Naive thymus-derived CD4-positive, alpha-beta T cell (primary cell): ENCODE data around the gene GNA12. TPM values are rescaled to one million over a fixed set of nuclear protein-coding genes. Genes with fewer than 3 reads are reported as not detected.

ENCODE experiments used
- ATAC-seq: fragments of 150-1000 bp; cut with Tn5 transposase; 2 replicates; pipeline ENCODE4 v1.10.0; 2021; ENCODE audit warnings: mild to moderate bottlenecking, moderate library complexity
- CTCF ChIA-PET: fragments of 350-600 bp; sonication (Branson Sonifier 250); formaldehyde crosslinking; loops from one replicate; lab custom pipeline; 2021; ENCODE audit warnings: antibody characterized with exemption; lab: Charles Lee
- POLR2A ChIA-PET: fragments of 350-600 bp; sonication (Branson Sonifier 250); formaldehyde crosslinking; loops from one replicate; lab custom pipeline; 2021; ENCODE audit warnings: antibody characterized with exemption, inconsistent platforms; lab: Charles Lee
- DNase-seq, 9 donors: peaks; one replicate each; pipeline versions ENCODE4 v3.0.0 to v3.0.0-alpha.2; 2020 to 2022; ENCODE audit warnings: mixed read lengths in 1 of 9
- H3K27ac ChIP-seq: one replicate; pipeline ENCODE4 v1.7.0; 2013; ENCODE audit warnings: mild to moderate bottlenecking, low read depth, low read length, moderate library complexity
- H3K27me3 ChIP-seq, 2 donors: one replicate each; pipeline ENCODE4 v1.7.0; 2013; ENCODE audit warnings: low read length in 2 of 2, mild to moderate bottlenecking in 2 of 2, moderate library complexity in 2 of 2; ENCODE audit not compliant: control insufficient read depth in 2 of 2, insufficient read depth in 2 of 2
- H3K36me3 ChIP-seq, 3 experiments: 1 replicate in 2 of 3; 2 replicates in 1 of 3; pipeline ENCODE4 v1.7.0; 2013; ENCODE audit warnings: low read length in 3 of 3, mild to moderate bottlenecking in 3 of 3, moderate library complexity in 1 of 3; ENCODE audit not compliant: insufficient read depth in 3 of 3, control insufficient read depth in 2 of 3
- H3K4me1 ChIP-seq, 2 donors: one replicate each; pipeline ENCODE4 v1.7.0; 2013; ENCODE audit warnings: low read length in 2 of 2, mild to moderate bottlenecking in 2 of 2, moderate library complexity in 1 of 2; ENCODE audit not compliant: control insufficient read depth in 2 of 2, insufficient read depth in 2 of 2
- H3K4me3 ChIP-seq: 2 replicates; pipeline ENCODE4 v1.7.0; 2013; ENCODE audit warnings: mild to moderate bottlenecking, low read length
- H3K9me3 ChIP-seq, 3 experiments: 1 replicate in 2 of 3; 2 replicates in 1 of 3; pipeline ENCODE4 v1.7.0; 2013; ENCODE audit warnings: low read length in 3 of 3; ENCODE audit not compliant: control insufficient read depth in 2 of 3
- H3K27ac Mint-ChIP-seq, 9 donors: one replicate each; pipeline ENCODE4 v1.8.0; 2020 to 2022; ENCODE audit warnings: mixed read lengths in 9 of 9, mild to moderate bottlenecking in 8 of 9, moderate library complexity in 5 of 9, inconsistent platforms in 2 of 9
- H3K27me3 Mint-ChIP-seq, 5 donors: one replicate each; pipeline ENCODE4 v1.8.0; 2021 to 2022; ENCODE audit warnings: mixed read lengths in 5 of 5, mild to moderate bottlenecking in 1 of 5
- H3K36me3 Mint-ChIP-seq, 5 donors: one replicate each; pipeline ENCODE4 v1.8.0; 2020 to 2022; ENCODE audit warnings: mixed read lengths in 5 of 5, mild to moderate bottlenecking in 3 of 5, inconsistent platforms in 1 of 5
- H3K4me1 Mint-ChIP-seq, 7 donors: one replicate each; pipeline ENCODE4 v1.8.0; 2020 to 2022; ENCODE audit warnings: mixed read lengths in 7 of 7, mild to moderate bottlenecking in 3 of 7, inconsistent platforms in 1 of 7
- H3K4me3 Mint-ChIP-seq, 10 donors: one replicate each; pipeline ENCODE4 v1.8.0; 2020 to 2022; ENCODE audit warnings: mild to moderate bottlenecking in 10 of 10, mixed read lengths in 10 of 10, moderate library complexity in 6 of 10, inconsistent platforms in 2 of 10
- H3K9me3 Mint-ChIP-seq, 11 donors: one replicate each; pipeline ENCODE4 v1.8.0; 2020 to 2022; ENCODE audit warnings: mixed read lengths in 11 of 11, mild to moderate bottlenecking in 4 of 11, inconsistent platforms in 1 of 11, moderate library complexity in 1 of 11
- intact Hi-C, 2 donors: fragments of 100-400 bp; cut with micrococcal nuclease; formaldehyde crosslinking; loops; one replicate each; pipeline ENCODE4 v1.15.1; 2023
- polyA plus RNA-seq, 2 donors: library from polyadenylated mRNA; unstranded; fragments of 300-500 nt; fragmentation: Illumina TruSeq; gene quantifications; one replicate each; pipeline ENCODE4 v1.2.3, GENCODE V29; 2021
- total RNA-seq, 6 experiments: library from RNA in 5 of 6; stranded (reverse) in 5 of 6; gene quantifications; 1 replicate in 5 of 6; 2 replicates in 1 of 6; pipeline ENCODE4 v1.2.3 and lab custom pipeline; 2021 to 2026

Gene GNA12
- total and polyA plus RNA-seq, 7 experiments from 2014 or later = 4.2 to 25.7 (median 18.5) TPM

GRCh38 chr7:2862831-2863361 is 18.8 kb upstream of the GNA12 start:
- CTCF ChIA-PET = interaction anchor here (0.7 kb wide), 2 partner anchors 23 to 183 kb away, joined by 4 to 6 read pairs; no protein-coding TSS in a partner anchor
- no peak overlapping the region for H3K4me3 ChIP-seq
- no peaks in the 10 kb centered on the region for H3K36me3 ChIP-seq

GRCh38 chr7:2861509-2861908 is 17.4 kb upstream of the GNA12 start:
- Histone ChIP-seq H3K9me3 (no peaks in the 10 kb centered on the region), H3K27ac (no peak overlapping the region), H3K4me3 (no peak overlapping the region), H3K4me1 (peaks cover 7 to 19% of the 10 kb centered on the region in 2 donors), H3K27me3 (no peaks in the 10 kb centered on the region), H3K36me3 (no peaks in the 10 kb centered on the region)
- Mint-ChIP-seq H3K36me3 (peaks cover 0 to 8% (median 2%) of the 10 kb centered on the region in 5 donors), H3K9me3 (no peaks in the 10 kb centered on the region), H3K27me3 (no peaks in the 10 kb centered on the region), H3K4me1 (peaks cover 12 to 31% (median 19%) of the 10 kb centered on the region in 7 donors), H3K27ac (peak overlapping the region in 1 of 9 donors; percentile 40), H3K4me3 (no peak overlapping the region)
- DNase-seq (no peak), ATAC-seq (no peak)
- intact Hi-C loops = loop anchor here (10.0 kb wide), 3 partner anchors 203 to 1823 kb away; partner anchors contain the start of gene FOXK1 (in 1 of the 2)
- CTCF ChIA-PET = interaction anchor here (0.7 kb wide), 1 partner anchor 1141 kb away, joined by 3 read pairs; no protein-coding TSS in a partner anchor
- POLR2A ChIA-PET = interaction anchor here (0.9 kb wide), 1 partner anchor 130 kb away, joined by 3 read pairs; no protein-coding TSS in a partner anchor

More at GRCh38 chr7:2862831-2863361, 18.8 kb upstream of the GNA12 start:
- no peak for DNase-seq
- H3K27me3 Mint-ChIP-seq = no peaks in the 10 kb centered on the region
- POLR2A ChIA-PET = no interaction called here
- H3K4me3 Mint-ChIP-seq = peak overlapping the region in 8 of 10 donors; percentile 14 to 73 (median 58)
- Histone ChIP-seq H3K4me1 (peaks cover 7 to 19% of the 10 kb centered on the region in 2 donors), H3K27me3 (no peaks in the 10 kb centered on the region), H3K27ac (peak overlapping the region; percentile 44), H3K9me3 (no peaks in the 10 kb centered on the region)
- peaks cover 12 to 29% (median 19%) of the 10 kb centered on the region in 7 donors for H3K4me1 Mint-ChIP-seq
- peak overlapping the region in 6 of 9 donors; percentile 57 to 96 (median 86) for H3K27ac Mint-ChIP-seq
- intact Hi-C loops = loop anchor here (1.0 to 10.0 kb wide), 4 partner anchors 19 to 1822 kb away; partner anchors contain the start of genes FOXK1 (in 1 of the 2) and GNA12 (in 1 of the 2)
- no peak for ATAC-seq
- H3K9me3 Mint-ChIP-seq = no peaks in the 10 kb centered on the region
- H3K36me3 Mint-ChIP-seq = peaks cover 0 to 6% (median 2%) of the 10 kb centered on the region in 5 donors

GRCh38 chr7:2860627-2861133 is 16.6 kb upstream of the GNA12 start:
- Histone ChIP-seq H3K27ac (no peak overlapping the region), H3K36me3 (no peaks in the 10 kb centered on the region), H3K4me3 (no peak overlapping the region), H3K27me3 (no peaks in the 10 kb centered on the region), H3K9me3 (no peaks in the 10 kb centered on the region), H3K4me1 (peaks cover 7 to 19% of the 10 kb centered on the region in 2 donors)
- CTCF ChIA-PET = no interaction called here
- Mint-ChIP-seq H3K27me3 (no peaks in the 10 kb centered on the region), H3K9me3 (no peaks in the 10 kb centered on the region), H3K27ac (no peak overlapping the region), H3K4me3 (no peak overlapping the region), H3K4me1 (peaks cover 12 to 34% (median 19%) of the 10 kb centered on the region in 7 donors), H3K36me3 (peaks cover 0 to 12% (median 6%) of the 10 kb centered on the region in 5 donors)
- intact Hi-C loops = loop anchor here (10.0 kb wide), 3 partner anchors 204 to 1824 kb away; partner anchors contain the start of gene FOXK1 (in 1 of the 2)
- no peak for DNase-seq
- ATAC-seq = no peak
- POLR2A ChIA-PET = no interaction called here

- intact Hi-C loops = loop anchor here (10.0 kb wide), 3 partner anchors 205 to 1825 kb away; partner anchors contain the start of gene FOXK1 (in 1 of the 2)
- peaks cover 11 to 32% (median 17%) of the 10 kb centered on the region in 7 donors for H3K4me1 Mint-ChIP-seq
- no peak overlapping the region for H3K4me3 ChIP-seq
- no peak overlapping the region for H3K27ac ChIP-seq
- H3K4me3 Mint-ChIP-seq = no peak overlapping the region
- H3K36me3 Mint-ChIP-seq = peaks cover 0 to 12% (median 6%) of the 10 kb centered on the region in 5 donors
- H3K27ac Mint-ChIP-seq = peak overlapping the region in 1 of 9 donors; percentile 22
- peaks cover 7 to 19% of the 10 kb centered on the region in 2 donors for H3K4me1 ChIP-seq
- DNase-seq (no peak), ATAC-seq (no peak)
- H3K9me3 ChIP-seq = no peaks in the 10 kb centered on the region
- CTCF ChIA-PET = no interaction called here
- no peaks in the 10 kb centered on the region for H3K9me3 Mint-ChIP-seq
- no peaks in the 10 kb centered on the region for H3K27me3 Mint-ChIP-seq
- POLR2A ChIA-PET = no interaction called here
- no peaks in the 10 kb centered on the region for H3K36me3 ChIP-seq
- H3K27me3 ChIP-seq = no peaks in the 10 kb centered on the region
Observed at GRCh38 chr7:2859952-2860351, 15.8 kb upstream of the GNA12 start.

GRCh38 chr7:2858621-2859020 is 14.5 kb upstream of the GNA12 start:
- H3K36me3 Mint-ChIP-seq = peaks cover 0 to 15% (median 6%) of the 10 kb centered on the region in 5 donors
- POLR2A ChIA-PET = no interaction called here
- ATAC-seq = no peak

GRCh38 chr7:2856388-2857169 is 12.5 kb upstream of the GNA12 start:
- Histone ChIP-seq H3K27ac (no peak overlapping the region), H3K36me3 (no peaks in the 10 kb centered on the region), H3K4me1 (peaks cover 0 to 3% of the 10 kb centered on the region in 2 donors), H3K27me3 (no peaks in the 10 kb centered on the region), H3K4me3 (no peak overlapping the region), H3K9me3 (no peaks in the 10 kb centered on the region)
- H3K4me1 Mint-ChIP-seq = peaks cover 0 to 8% (median 3%) of the 10 kb centered on the region in 7 donors
- H3K27ac Mint-ChIP-seq = peak overlapping the region in 1 of 9 donors; percentile 6
- CTCF ChIA-PET = no interaction called here
- DNase-seq = no peak
- intact Hi-C loops = no loop called here
- no peak overlapping the region for H3K4me3 Mint-ChIP-seq
- no peaks in the 10 kb centered on the region for H3K27me3 Mint-ChIP-seq
- peaks cover 0 to 15% (median 6%) of the 10 kb centered on the region in 5 donors for H3K36me3 Mint-ChIP-seq
- peak; percentile 47 for ATAC-seq
- no peaks in the 10 kb centered on the region for H3K9me3 Mint-ChIP-seq
- POLR2A ChIA-PET = no interaction called here

More at GRCh38 chr7:2858621-2859020, 14.5 kb upstream of the GNA12 start:
- Histone ChIP-seq H3K9me3 (no peaks in the 10 kb centered on the region), H3K4me3 (no peak overlapping the region), H3K27ac (no peak overlapping the region), H3K4me1 (peaks cover 0 to 9% of the 10 kb centered on the region in 2 donors), H3K27me3 (no peaks in the 10 kb centered on the region), H3K36me3 (no peaks in the 10 kb centered on the region)
- Mint-ChIP-seq H3K9me3 (no peaks in the 10 kb centered on the region), H3K27me3 (no peaks in the 10 kb centered on the region), H3K4me3 (no peak overlapping the region), H3K27ac (no peak overlapping the region), H3K4me1 (peaks cover 2 to 19% (median 8%) of the 10 kb centered on the region in 7 donors)
- no peak for DNase-seq
- intact Hi-C loops = no loop called here
- CTCF ChIA-PET = no interaction called here
